Chondrocyte (in vitro differentiated cells): ENCODE results near the gene TMEM117. TPM values are rescaled to one million over a fixed set of nuclear protein-coding genes. Genes with fewer than 3 reads are reported as not detected.

ENCODE experiments used
- DNase-seq: peaks from one replicate; pipeline ENCODE4 v3.0.0; 2021; ENCODE audit warnings: mixed read lengths, low spot score
- H3K27ac Mint-ChIP-seq: one replicate; pipeline ENCODE4 v1.8.0; 2021; ENCODE audit warnings: mild to moderate bottlenecking, moderate library complexity, mixed read lengths; ENCODE audit not compliant: unreplicated experiment
- H3K27me3 Mint-ChIP-seq: 2 replicates; pipeline ENCODE4 v1.8.0; 2021; ENCODE audit warnings: low read depth, mixed read lengths
- H3K36me3 Mint-ChIP-seq: 2 replicates; pipeline ENCODE4 v1.8.0; 2021; ENCODE audit warnings: low read depth, mixed read lengths
- H3K4me1 Mint-ChIP-seq: 2 replicates; pipeline ENCODE4 v1.8.0; 2021; ENCODE audit warnings: low read depth, mild to moderate bottlenecking, mixed read lengths
- H3K4me3 Mint-ChIP-seq: one replicate; pipeline ENCODE4 v1.8.0; 2021; ENCODE audit warnings: mild to moderate bottlenecking, moderate library complexity, mixed read lengths; ENCODE audit not compliant: unreplicated experiment
- H3K9me3 Mint-ChIP-seq: 2 replicates; pipeline ENCODE4 v1.8.0; 2021; ENCODE audit warnings: low read depth, mixed read lengths
- CTCF ChIP-seq: fragments of 200-600 bp; sonication (generic); IDR thresholded peaks from 2 replicates; pipeline ENCODE4 v1.5.0; 2021; ENCODE audit warnings: antibody characterized with exemption, mild to moderate bottlenecking, moderate library complexity
- total RNA-seq: library from RNA; stranded (reverse); gene quantifications from 3 replicates; pipeline ENCODE4 v1.2.1, GENCODE V29; 2021

The TMEM117 gene
- total RNA-seq, 1 donor from 2014 or later, result 15.5 TPM

- DNase-seq, result no peak
- H3K4me3 Mint-ChIP-seq, result no peak overlapping the region
- H3K27ac Mint-ChIP-seq, result no peak overlapping the region
- no peaks in the 10 kb centered on the region for H3K9me3 Mint-ChIP-seq
- no peaks in the 10 kb centered on the region for H3K27me3 Mint-ChIP-seq
- TF ChIP-seq CTCF, result no peak
- peaks cover 3% of the 10 kb centered on the region for H3K36me3 Mint-ChIP-seq
- peaks cover 4% of the 10 kb centered on the region for H3K4me1 Mint-ChIP-seq
Observed at GRCh38 chr12:44148936-44149335, 313.1 kb downstream of the TMEM117 start.

- no peak for DNase-seq
Observed at GRCh38 chr12:44154128-44154527, 318.2 kb downstream of the TMEM117 start.

GRCh38 chr12:44155358-44155757 lies 319.5 kb downstream of the TMEM117 start:
- Mint-ChIP-seq H3K4me3 (no peak overlapping the region), H3K36me3 (no peaks in the 10 kb centered on the region), H3K9me3 (no peaks in the 10 kb centered on the region), H3K4me1 (peaks cover 21% of the 10 kb centered on the region), H3K27ac (no peak overlapping the region), H3K27me3 (no peaks in the 10 kb centered on the region)
- no peak for DNase-seq
- no peak for TF ChIP-seq CTCF

More at GRCh38 chr12:44154128-44154527, 318.2 kb downstream of the TMEM117 start:
- Mint-ChIP-seq H3K27me3 (no peaks in the 10 kb centered on the region), H3K9me3 (no peaks in the 10 kb centered on the region), H3K36me3 (no peaks in the 10 kb centered on the region), H3K4me3 (no peak overlapping the region), H3K4me1 (peaks cover 21% of the 10 kb centered on the region), H3K27ac (no peak overlapping the region)
- no peak for TF ChIP-seq CTCF

GRCh38 chr12:44157359-44157758 lies 321.5 kb downstream of the TMEM117 start:
- Mint-ChIP-seq H3K27ac (no peak overlapping the region), H3K27me3 (no peaks in the 10 kb centered on the region), H3K9me3 (peaks cover 1% of the 10 kb centered on the region), H3K36me3 (no peaks in the 10 kb centered on the region), H3K4me3 (no peak overlapping the region), H3K4me1 (peaks cover 21% of the 10 kb centered on the region)
- DNase-seq, result no peak
- no peak for TF ChIP-seq CTCF

GRCh38 chr12:44158746-44159145 lies 322.9 kb downstream of the TMEM117 start:
- Mint-ChIP-seq H3K4me1 (peaks cover 18% of the 10 kb centered on the region), H3K27ac (no peak overlapping the region), H3K9me3 (peaks cover 3% of the 10 kb centered on the region), H3K36me3 (no peaks in the 10 kb centered on the region), H3K4me3 (no peak overlapping the region), H3K27me3 (no peaks in the 10 kb centered on the region)
- no peak for DNase-seq
- TF ChIP-seq CTCF, result no peak
